ENCODE results near the gene KCNJ4. TPM values are rescaled to one million over a fixed set of nuclear protein-coding genes. Genes with fewer than 3 reads are reported as not detected.

Gene KCNJ4
- total and polyA plus RNA-seq, 10 of the 15 experiments (the other 5 are each of a cell fraction or from before 2014, with no cell fraction given) = not detected

GRCh38 chr22:38444783-38445182 is 10.2 kb downstream of the KCNJ4 start:
- Histone ChIP-seq H3K79me2 (ENCODE audit: control insufficient read depth, insufficient read depth, low read length) (no peaks in the 10 kb centered on the region), H3K27me3 (replicated peaks in 1 of 2; ENCODE audit: control insufficient read depth in 2 of 2, insufficient read depth in 2 of 2, low read length in 1 of 2) (peaks cover 0 to 2% of the 10 kb centered on the region in 2 experiments; a peak in 3 of 4 replicates), H3K4me2 (ENCODE audit: control insufficient read depth, insufficient read depth) (no peak overlapping the region), H3K36me3 (ENCODE audit: control insufficient read depth in 2 of 2, insufficient read depth in 2 of 2, low read length in 1 of 2) (no peaks in the 10 kb centered on the region), H3K9ac (ENCODE audit: control insufficient read depth, insufficient read depth, low read length) (no peak overlapping the region), H2AFZ (ENCODE audit: control insufficient read depth, low read depth, low read length) (no peak overlapping the region), H3K4me1 (ENCODE audit: control insufficient read depth, insufficient read depth, low read length) (no peaks in the 10 kb centered on the region), H4K20me1 (ENCODE audit: control insufficient read depth, insufficient read depth) (no peaks in the 10 kb centered on the region), H3K9me3 (replicated peaks; ENCODE audit: control insufficient read depth, insufficient read depth, low read length) (no peaks in the 10 kb centered on the region), H3K4me3 (no peak overlapping the region), H3K27ac (ENCODE audit: control insufficient read depth, insufficient read depth) (no peak overlapping the region)
- SMC1A ChIA-PET (ENCODE audit: uncharacterized antibody, unreplicated experiment) = interaction anchor here (0.7 kb wide), 1 partner anchor 39 kb away, joined by 3 read pairs; no protein-coding TSS in a partner anchor
- in situ Hi-C loops (cut with MboI) (no loop called here), intact Hi-C loops (cut with micrococcal nuclease; ENCODE audit: unreplicated experiment) (no loop called here)
- RAD21 ChIA-PET (ENCODE audit: unreplicated experiment) = no interaction called here
- WGBS (ENCODE audit: insufficient coverage, insufficient replicate concordance, low lambda C conversion rate, missing lambda C conversion rate) = 49% methylated on average over 10 of the region's 10 CpGs
- CTCF ChIA-PET = interaction anchor here (0.6 kb wide), 1 partner anchor 535 kb away, joined by 4 read pairs; no protein-coding TSS in a partner anchor
- ATAC-seq = no peak
- FAIRE-seq = no peak
- no peak for TF ChIP-seq CBX3 (IDR thresholded peaks at IDR 0.05; ENCODE audit: borderline replicate concordance, low read depth)
- DNase-seq (ENCODE audit: low read depth, low spot score) = no peak
- BruUV-seq (replicated peaks) = no TSS peak
- POLR2A ChIA-PET = no interaction called here

DNA sequence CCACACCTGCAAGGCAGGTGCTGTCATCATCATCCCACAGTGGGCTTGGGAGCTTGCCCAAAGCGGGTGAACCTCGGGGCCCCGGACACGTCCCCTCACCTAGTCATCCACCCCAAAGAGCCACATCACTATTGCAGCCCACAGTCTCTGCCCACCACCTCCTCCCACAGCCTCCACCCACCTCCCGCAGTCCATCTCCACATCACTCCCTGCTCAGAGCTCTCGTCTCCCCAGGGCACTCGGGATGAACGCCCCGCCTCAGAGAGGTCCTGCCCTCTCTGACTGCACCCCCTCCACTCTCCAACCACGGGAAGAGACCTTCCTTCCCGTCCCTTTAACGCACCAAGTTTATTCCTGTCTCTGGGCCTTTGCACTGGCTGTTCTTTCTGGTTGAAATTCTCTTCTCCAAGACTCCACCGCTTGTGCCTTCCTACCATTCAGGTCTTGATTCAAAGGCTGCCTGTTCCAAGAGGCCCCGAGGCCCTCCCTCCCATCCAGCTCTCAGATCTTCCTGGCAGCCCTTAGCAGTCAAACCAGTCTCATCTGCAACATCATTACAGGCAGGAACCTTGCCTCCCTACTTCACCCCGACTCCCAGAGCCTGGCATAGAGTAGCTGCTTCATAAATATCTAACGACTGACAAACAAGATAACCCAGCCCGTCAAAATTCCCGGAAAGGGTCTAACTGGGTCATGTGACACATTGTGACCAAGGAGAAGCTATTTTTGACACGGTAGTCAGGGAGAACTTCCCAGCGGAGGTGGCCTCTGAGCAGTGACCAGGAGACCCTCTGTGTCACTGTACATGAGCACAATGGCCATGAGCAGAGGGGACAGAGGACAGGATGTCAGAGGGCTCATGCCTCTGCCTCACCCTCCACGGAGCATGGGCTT is 11.1 kb downstream of the KCNJ4 start:
- Histone ChIP-seq H3K36me3 (ENCODE audit: control insufficient read depth in 2 of 2, insufficient read depth in 2 of 2, low read length in 1 of 2) (no peaks in the 10 kb centered on the region), H2AFZ (ENCODE audit: control insufficient read depth, low read depth, low read length) (no peak overlapping the region), H3K79me2 (ENCODE audit: control insufficient read depth, insufficient read depth, low read length) (no peaks in the 10 kb centered on the region), H3K27ac (ENCODE audit: control insufficient read depth, insufficient read depth) (no peak overlapping the region), H4K20me1 (ENCODE audit: control insufficient read depth, insufficient read depth) (no peaks in the 10 kb centered on the region), H3K27me3 (replicated peaks in 1 of 2; ENCODE audit: control insufficient read depth in 2 of 2, insufficient read depth in 2 of 2, low read length in 1 of 2) (peaks cover 0 to 2% of the 10 kb centered on the region in 2 experiments; a peak in 3 of 4 replicates), H3K9ac (ENCODE audit: control insufficient read depth, insufficient read depth, low read length) (no peak overlapping the region), H3K4me3 (no peak overlapping the region), H3K9me3 (replicated peaks; ENCODE audit: control insufficient read depth, insufficient read depth, low read length) (no peaks in the 10 kb centered on the region), H3K4me2 (ENCODE audit: control insufficient read depth, insufficient read depth) (no peak overlapping the region), H3K4me1 (ENCODE audit: control insufficient read depth, insufficient read depth, low read length) (no peaks in the 10 kb centered on the region)
- intact Hi-C loops (cut with micrococcal nuclease; ENCODE audit: unreplicated experiment) (no loop called here), in situ Hi-C loops (cut with MboI) (no loop called here)
- ChIA-PET POLR2A (no interaction called here), RAD21 (ENCODE audit: unreplicated experiment) (no interaction called here), SMC1A (ENCODE audit: uncharacterized antibody, unreplicated experiment) (interaction anchor here (0.7 kb wide), 1 partner anchor 40 kb away, joined by 3 read pairs; no protein-coding TSS in a partner anchor), CTCF (interaction anchor here (0.6 kb wide), 1 partner anchor 536 kb away, joined by 4 read pairs; no protein-coding TSS in a partner anchor)
- no peak for DNase-seq (ENCODE audit: low read depth, low spot score)
- FAIRE-seq = no peak
- ATAC-seq = no peak
- no TSS peak for BruUV-seq (replicated peaks)
- WGBS (ENCODE audit: insufficient coverage, insufficient replicate concordance, low lambda C conversion rate, missing lambda C conversion rate) = 35% methylated on average over 20 of the region's 21 CpGs
- TF ChIP-seq, protein P1, sequence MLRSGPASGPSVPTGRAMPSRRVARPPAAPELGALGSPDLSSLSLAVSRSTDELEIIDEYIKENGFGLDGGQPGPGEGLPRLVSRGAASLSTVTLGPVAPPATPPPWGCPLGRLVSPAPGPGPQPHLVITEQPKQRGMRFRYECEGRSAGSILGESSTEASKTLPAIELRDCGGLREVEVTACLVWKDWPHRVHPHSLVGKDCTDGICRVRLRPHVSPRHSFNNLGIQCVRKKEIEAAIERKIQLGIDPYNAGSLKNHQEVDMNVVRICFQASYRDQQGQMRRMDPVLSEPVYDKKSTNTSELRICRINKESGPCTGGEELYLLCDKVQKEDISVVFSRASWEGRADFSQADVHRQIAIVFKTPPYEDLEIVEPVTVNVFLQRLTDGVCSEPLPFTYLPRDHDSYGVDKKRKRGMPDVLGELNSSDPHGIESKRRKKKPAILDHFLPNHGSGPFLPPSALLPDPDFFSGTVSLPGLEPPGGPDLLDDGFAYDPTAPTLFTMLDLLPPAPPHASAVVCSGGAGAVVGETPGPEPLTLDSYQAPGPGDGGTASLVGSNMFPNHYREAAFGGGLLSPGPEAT (IDR thresholded peaks at IDR 0.05; ENCODE audit: low read depth) = no peak
- TF ChIP-seq POU2F2 (IDR thresholded peaks at IDR 0.05; ENCODE audit: borderline replicate concordance, low read depth, low read length) (no peak), SMARCA5 (IDR thresholded peaks at IDR 0.05) (no peak), FOXM1 (IDR thresholded peaks at IDR 0.05; ENCODE audit: low read depth, low read length) (no peak), ESRRA (IDR thresholded peaks at IDR 0.05; ENCODE audit: low read length) (no peak), ZNF207 (IDR thresholded peaks at IDR 0.05; ENCODE audit: borderline replicate concordance) (no peak), FOS (IDR thresholded peaks at IDR 0.05; ENCODE audit: borderline replicate concordance, extremely low read depth, insufficient read length) (no peak), POLR2AphosphoS2 (IDR thresholded peaks at IDR 0.05; ENCODE audit: low read depth, low read length) (no peak)
- TF ChIP-seq, protein P2, sequence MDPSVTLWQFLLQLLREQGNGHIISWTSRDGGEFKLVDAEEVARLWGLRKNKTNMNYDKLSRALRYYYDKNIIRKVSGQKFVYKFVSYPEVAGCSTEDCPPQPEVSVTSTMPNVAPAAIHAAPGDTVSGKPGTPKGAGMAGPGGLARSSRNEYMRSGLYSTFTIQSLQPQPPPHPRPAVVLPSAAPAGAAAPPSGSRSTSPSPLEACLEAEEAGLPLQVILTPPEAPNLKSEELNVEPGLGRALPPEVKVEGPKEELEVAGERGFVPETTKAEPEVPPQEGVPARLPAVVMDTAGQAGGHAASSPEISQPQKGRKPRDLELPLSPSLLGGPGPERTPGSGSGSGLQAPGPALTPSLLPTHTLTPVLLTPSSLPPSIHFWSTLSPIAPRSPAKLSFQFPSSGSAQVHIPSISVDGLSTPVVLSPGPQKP (IDR thresholded peaks at IDR 0.05; ENCODE audit: low read depth, low read length) = no peak
